CD4-positive, CD25-positive, alpha-beta regulatory T cell (primary cell): ENCODE results near the gene TRABD2B. TPM values are rescaled to one million over a fixed set of nuclear protein-coding genes. Genes with fewer than 3 reads are reported as not detected.
"Not testable (repeated sequence)": the region's sequence is repeated elsewhere in the genome, so short reads cannot be mapped to it uniquely, and the experiment has no call there.

ENCODE experiments used
- ATAC-seq, 2 donors: fragments of 150-1000 bp; cut with Tn5 transposase; one replicate each; pipeline ENCODE4 v1.10.0; 2021; ENCODE audit warnings: low read depth in 2 of 2, moderate number of reproducible peaks in 2 of 2, moderate library complexity in 1 of 2
- DNase-seq, 3 donors: peaks; one replicate each; pipeline versions ENCODE4 v3.0.0 to v3.0.0-alpha.2; 2012 to 2022; ENCODE audit warnings: mixed read lengths in 1 of 3
- H3K27ac ChIP-seq: one replicate; pipeline ENCODE4 v1.7.0; 2013; ENCODE audit warnings: mild to moderate bottlenecking, low read length; ENCODE audit not compliant: insufficient read depth, poor library complexity, severe bottlenecking
- H3K27me3 ChIP-seq: one replicate; pipeline ENCODE4 v1.7.0; 2013; ENCODE audit warnings: low read length; ENCODE audit not compliant: control insufficient read depth, insufficient read depth
- H3K36me3 ChIP-seq: one replicate; pipeline ENCODE4 v1.7.0; 2013; ENCODE audit warnings: mild to moderate bottlenecking, low read length, moderate library complexity; ENCODE audit not compliant: control insufficient read depth, insufficient read depth
- H3K4me1 ChIP-seq: 2 replicates; pipeline ENCODE4 v1.7.0; 2013; ENCODE audit warnings: mild to moderate bottlenecking, low read length; ENCODE audit not compliant: insufficient read depth, control insufficient read depth, poor library complexity, severe bottlenecking
- H3K4me3 ChIP-seq: one replicate; pipeline ENCODE4 v1.7.0; 2013; ENCODE audit warnings: low read depth, mild to moderate bottlenecking, low read length, moderate library complexity
- H3K9me3 ChIP-seq, 2 experiments: 1 replicate in 1 of 2; 2 replicates in 1 of 2; pipeline ENCODE4 v1.7.0; 2013; ENCODE audit warnings: low read length in 2 of 2, mild to moderate bottlenecking in 1 of 2, moderate library complexity in 1 of 2; ENCODE audit not compliant: control insufficient read depth in 2 of 2
- H3K27ac Mint-ChIP-seq, 3 donors: one replicate each; pipeline ENCODE4 v1.8.0; 2020 to 2022; ENCODE audit warnings: mild to moderate bottlenecking in 3 of 3, mixed read lengths in 3 of 3, moderate library complexity in 2 of 3
- H3K27me3 Mint-ChIP-seq: one replicate; pipeline ENCODE4 v1.8.0; 2022; ENCODE audit warnings: mild to moderate bottlenecking, mixed read lengths
- H3K36me3 Mint-ChIP-seq: one replicate; pipeline ENCODE4 v1.8.0; 2020; ENCODE audit warnings: mixed read lengths
- H3K4me1 Mint-ChIP-seq, 4 donors: one replicate each; pipeline ENCODE4 v1.8.0; 2020 to 2022; ENCODE audit warnings: mixed read lengths in 4 of 4, mild to moderate bottlenecking in 1 of 4
- H3K4me3 Mint-ChIP-seq, 4 donors: one replicate each; pipeline ENCODE4 v1.8.0; 2020 to 2022; ENCODE audit warnings: mild to moderate bottlenecking in 4 of 4, mixed read lengths in 4 of 4, moderate library complexity in 3 of 4
- H3K9me3 Mint-ChIP-seq, 7 donors: one replicate each; pipeline ENCODE4 v1.8.0; 2020 to 2022; ENCODE audit warnings: mixed read lengths in 7 of 7, mild to moderate bottlenecking in 3 of 7, moderate library complexity in 2 of 7
- polyA plus RNA-seq, 4 donors: library from polyadenylated mRNA; unstranded; fragments of 300-500 nt; fragmentation: Illumina TruSeq; gene quantifications; one replicate each; pipeline ENCODE4 v1.2.3, GENCODE V29; 2021
- total RNA-seq: library from RNA; stranded (reverse); gene quantifications from one replicate; pipeline ENCODE4 v1.2.3, GENCODE V29; 2022

TRABD2B gene
- total and polyA plus RNA-seq, 5 donors from 2014 or later = not detected

DNA sequence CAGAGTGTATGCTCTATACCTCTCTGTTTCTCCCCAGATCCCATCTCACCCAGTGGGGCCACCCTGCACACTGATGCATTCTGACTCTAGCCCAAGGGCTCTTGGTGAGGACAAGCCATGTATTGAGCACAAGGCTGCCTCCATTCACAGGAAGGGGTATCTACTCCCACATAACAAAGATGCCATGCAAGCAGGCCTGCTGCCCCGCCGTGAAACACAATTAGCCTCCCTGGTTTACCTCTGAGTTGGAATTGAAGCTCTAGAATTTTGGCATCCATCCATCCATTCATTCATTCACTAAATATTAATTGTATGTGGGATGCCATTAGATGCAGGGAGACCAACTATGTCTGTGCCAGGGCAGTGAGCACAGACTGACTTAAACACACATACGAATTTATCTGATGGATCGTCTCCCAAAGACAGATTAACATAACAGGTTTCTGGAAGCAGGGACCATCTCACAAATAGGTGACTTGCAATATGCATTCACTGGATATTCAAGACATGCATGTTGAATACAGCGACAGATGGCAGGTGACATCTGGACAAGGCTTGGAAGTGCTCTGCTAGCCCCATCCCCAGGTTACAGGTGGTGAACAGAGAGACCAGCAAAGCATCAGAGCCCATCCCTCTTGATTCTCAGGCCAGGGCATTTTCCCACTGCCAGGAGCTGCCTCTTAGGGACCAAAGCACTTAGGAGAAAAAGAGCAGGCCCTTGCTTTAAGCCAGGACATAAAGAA, 34.3 kb downstream of the TRABD2B start:
- Mint-ChIP-seq H3K4me3 (no peak overlapping the region), H3K27me3 (peaks cover 4% of the 10 kb centered on the region), H3K9me3 (peaks cover 0 to 2% (median 0%) of the 10 kb centered on the region in 7 donors), H3K27ac (no peak overlapping the region), H3K36me3 (no peaks in the 10 kb centered on the region), H3K4me1 (no peaks in the 10 kb centered on the region)
- no peaks in the 10 kb centered on the region for H3K9me3 ChIP-seq
- no peaks in the 10 kb centered on the region for H3K36me3 ChIP-seq
- H3K27ac ChIP-seq = no peak overlapping the region
- DNase-seq (no peak), ATAC-seq (no peak)
- H3K4me1 ChIP-seq = no peaks in the 10 kb centered on the region
- no peaks in the 10 kb centered on the region for H3K27me3 ChIP-seq
- H3K4me3 ChIP-seq = no peak overlapping the region

DNA sequence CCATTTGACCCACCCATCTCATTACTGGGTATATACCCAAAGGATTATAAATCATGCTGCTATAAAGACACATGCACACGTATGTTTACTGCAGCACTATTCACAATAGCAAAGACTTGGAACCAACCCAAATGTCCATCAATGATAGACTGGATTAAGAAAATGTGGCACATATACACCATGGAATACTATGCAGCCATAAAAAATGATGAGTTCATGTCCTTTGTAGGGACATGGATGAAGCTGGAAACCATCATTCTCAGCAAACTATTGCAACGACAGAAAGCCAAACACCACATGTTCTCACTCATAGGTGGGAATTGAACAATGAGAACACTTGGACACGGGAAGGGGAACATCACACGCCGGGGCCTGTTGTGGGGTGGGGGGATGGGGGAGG, 35.4 kb downstream of the TRABD2B start:
- not testable (repeated sequence) for H3K27ac ChIP-seq, H3K27me3 Mint-ChIP-seq, ATAC-seq, H3K4me3 ChIP-seq, H3K4me3 Mint-ChIP-seq, H3K36me3 ChIP-seq, H3K9me3 Mint-ChIP-seq, H3K9me3 ChIP-seq, H3K27ac Mint-ChIP-seq, H3K36me3 Mint-ChIP-seq, H3K4me1 ChIP-seq, DNase-seq, H3K4me1 Mint-ChIP-seq, H3K27me3 ChIP-seq

DNA sequence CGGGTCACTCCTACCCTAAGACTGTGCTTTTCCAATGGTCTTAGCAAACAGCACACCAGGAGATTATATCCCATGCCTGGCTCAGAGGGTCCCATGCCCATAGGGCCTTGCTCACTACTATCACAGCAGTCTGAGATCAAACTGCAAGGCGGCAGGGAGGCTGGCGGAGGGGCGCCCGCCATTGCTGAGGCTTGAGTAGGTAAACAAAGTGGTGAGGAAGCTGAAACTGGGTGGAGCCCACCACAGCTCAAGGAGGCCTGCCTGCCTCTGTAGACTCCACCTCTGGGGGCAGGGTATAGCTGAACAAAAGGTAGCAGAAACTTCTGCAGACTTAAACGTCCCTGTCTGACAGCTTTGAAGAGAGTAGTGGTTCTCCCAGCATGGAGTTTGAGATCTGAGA, 40.7 kb downstream of the TRABD2B start:
- not testable (repeated sequence) for ATAC-seq, H3K9me3 ChIP-seq, H3K4me3 ChIP-seq, H3K4me1 ChIP-seq, H3K36me3 Mint-ChIP-seq, H3K27me3 ChIP-seq, H3K4me1 Mint-ChIP-seq, H3K36me3 ChIP-seq, H3K9me3 Mint-ChIP-seq, H3K27ac ChIP-seq, H3K27ac Mint-ChIP-seq, H3K4me3 Mint-ChIP-seq, DNase-seq
- H3K27me3 Mint-ChIP-seq = peaks cover 11% of the 10 kb centered on the region

DNA sequence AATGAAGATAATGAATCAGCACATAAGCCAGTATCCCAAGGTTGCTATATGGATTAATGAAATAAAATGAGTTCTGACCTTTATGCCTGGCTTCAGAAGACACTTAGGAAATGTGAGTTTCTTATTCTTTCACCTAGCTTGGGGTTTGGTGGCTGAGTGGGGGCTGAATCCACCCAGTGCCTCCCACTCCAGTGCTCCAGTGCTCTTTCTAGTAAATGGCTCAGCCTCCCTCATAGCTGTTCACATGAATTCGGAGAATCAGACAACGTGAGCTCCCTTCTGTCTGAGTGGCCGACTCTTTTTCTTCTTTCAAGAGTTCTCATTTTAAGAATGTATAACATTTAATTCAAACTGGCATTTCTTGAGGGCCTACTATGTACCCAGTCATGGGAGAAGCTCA, 43.5 kb downstream of the TRABD2B start:
- H3K27ac ChIP-seq = no peak overlapping the region
- H3K4me3 ChIP-seq = no peak overlapping the region
- H3K9me3 ChIP-seq = no peaks in the 10 kb centered on the region
- Mint-ChIP-seq H3K27me3 (peaks cover 11% of the 10 kb centered on the region), H3K4me3 (no peak overlapping the region), H3K27ac (no peak overlapping the region), H3K36me3 (no peaks in the 10 kb centered on the region), H3K9me3 (peaks cover 0 to 5% (median 0%) of the 10 kb centered on the region in 7 donors), H3K4me1 (no peaks in the 10 kb centered on the region)
- H3K4me1 ChIP-seq = no peaks in the 10 kb centered on the region
- H3K36me3 ChIP-seq = no peaks in the 10 kb centered on the region
- ATAC-seq (no peak), DNase-seq (no peak)
- no peaks in the 10 kb centered on the region for H3K27me3 ChIP-seq

DNA sequence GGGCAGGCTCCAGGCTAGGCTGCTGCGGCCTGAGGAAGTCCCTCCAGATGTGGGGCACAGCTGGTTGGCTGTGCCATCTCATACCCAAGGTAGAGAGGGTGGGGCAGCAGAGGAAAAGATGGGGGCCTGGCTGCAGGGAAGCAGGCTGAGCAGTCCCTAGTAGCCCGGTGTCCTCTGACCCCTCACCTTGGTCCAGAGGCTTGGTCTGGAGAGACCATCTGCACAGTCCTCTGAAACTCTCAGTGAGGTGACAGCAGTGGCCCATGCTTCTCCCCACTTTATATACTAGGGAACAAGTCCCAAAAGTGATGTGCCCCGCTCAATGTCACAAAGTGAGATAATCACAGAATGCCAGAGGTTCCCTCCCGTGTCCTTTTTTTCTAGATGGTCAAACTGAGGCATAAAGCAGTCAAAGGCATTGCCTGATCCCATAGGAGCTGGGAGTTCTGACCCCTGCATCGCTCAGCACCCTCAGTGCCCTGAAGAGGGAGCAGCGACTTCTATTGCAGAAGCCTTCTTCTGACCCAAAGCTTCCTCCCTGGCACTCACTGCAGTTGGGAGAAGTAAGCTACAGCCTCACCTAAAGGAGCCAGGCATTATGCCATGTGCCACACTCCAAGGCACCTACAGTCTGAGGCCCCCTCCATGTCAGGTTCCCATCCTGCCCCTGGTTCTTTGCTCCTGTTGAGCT, 45.5 kb downstream of the TRABD2B start:
- H3K27me3 ChIP-seq = no peaks in the 10 kb centered on the region
- Mint-ChIP-seq H3K4me1 (no peaks in the 10 kb centered on the region), H3K36me3 (no peaks in the 10 kb centered on the region), H3K4me3 (no peak overlapping the region), H3K27me3 (peaks cover 11% of the 10 kb centered on the region), H3K27ac (peak overlapping the region in 1 of 3 donors; percentile 52), H3K9me3 (peaks cover 0 to 5% (median 0%) of the 10 kb centered on the region in 7 donors)
- H3K4me3 ChIP-seq = no peak overlapping the region
- DNase-seq = no peak
- no peak for ATAC-seq
- no peaks in the 10 kb centered on the region for H3K9me3 ChIP-seq
- H3K4me1 ChIP-seq = no peaks in the 10 kb centered on the region
- H3K27ac ChIP-seq = no peak overlapping the region
- no peaks in the 10 kb centered on the region for H3K36me3 ChIP-seq

DNA sequence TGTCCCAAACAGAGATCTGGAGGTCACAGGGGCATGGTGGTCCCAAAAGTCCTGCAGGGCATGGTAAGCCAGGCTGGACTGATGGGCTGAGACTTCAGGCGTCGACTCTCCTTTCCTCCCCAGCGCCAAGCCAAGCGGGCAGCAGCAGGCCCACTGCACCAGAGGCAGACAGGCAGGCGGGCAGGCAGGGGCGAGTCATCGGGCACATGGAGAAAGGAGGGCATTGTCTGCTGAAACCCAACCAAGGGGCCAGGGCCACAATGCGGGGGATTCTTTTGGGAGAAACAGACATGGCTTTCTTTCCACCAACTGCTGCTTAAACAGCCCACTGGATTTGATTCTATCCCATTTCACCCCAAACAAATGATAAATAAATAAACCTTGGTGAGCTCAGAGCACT, 46.2 kb downstream of the TRABD2B start:
- Mint-ChIP-seq H3K27me3 (peaks cover 11% of the 10 kb centered on the region), H3K27ac (no peak overlapping the region), H3K36me3 (no peaks in the 10 kb centered on the region), H3K9me3 (peaks cover 0 to 4% (median 0%) of the 10 kb centered on the region in 7 donors), H3K4me1 (no peaks in the 10 kb centered on the region), H3K4me3 (no peak overlapping the region)
- Histone ChIP-seq H3K9me3 (no peaks in the 10 kb centered on the region), H3K27me3 (no peaks in the 10 kb centered on the region), H3K36me3 (no peaks in the 10 kb centered on the region), H3K4me3 (no peak overlapping the region), H3K27ac (no peak overlapping the region), H3K4me1 (no peaks in the 10 kb centered on the region)
- no peak for DNase-seq
- ATAC-seq = no peak

DNA sequence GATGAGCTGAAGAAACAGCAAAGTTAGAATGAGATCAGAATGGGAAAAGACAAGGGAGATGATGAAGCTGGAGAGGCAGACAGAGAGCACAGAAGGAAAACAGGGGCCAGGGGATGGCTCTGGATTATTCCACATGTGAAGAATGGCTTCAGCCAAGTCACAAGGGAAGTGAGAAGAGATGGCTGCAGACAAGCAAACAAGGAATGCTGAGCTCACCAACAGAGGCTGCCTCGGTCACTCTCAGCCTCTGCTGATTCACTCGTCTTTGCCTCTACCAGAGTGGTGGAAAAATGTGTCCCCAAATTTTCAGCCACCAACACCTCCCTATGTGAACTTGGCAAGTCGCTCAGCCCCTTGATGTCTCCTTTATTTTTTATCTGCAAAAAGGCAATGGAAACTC, 46.7 kb downstream of the TRABD2B start:
- H3K4me1 Mint-ChIP-seq = no peaks in the 10 kb centered on the region
- no peak for ATAC-seq
- DNase-seq = no peak

DNA sequence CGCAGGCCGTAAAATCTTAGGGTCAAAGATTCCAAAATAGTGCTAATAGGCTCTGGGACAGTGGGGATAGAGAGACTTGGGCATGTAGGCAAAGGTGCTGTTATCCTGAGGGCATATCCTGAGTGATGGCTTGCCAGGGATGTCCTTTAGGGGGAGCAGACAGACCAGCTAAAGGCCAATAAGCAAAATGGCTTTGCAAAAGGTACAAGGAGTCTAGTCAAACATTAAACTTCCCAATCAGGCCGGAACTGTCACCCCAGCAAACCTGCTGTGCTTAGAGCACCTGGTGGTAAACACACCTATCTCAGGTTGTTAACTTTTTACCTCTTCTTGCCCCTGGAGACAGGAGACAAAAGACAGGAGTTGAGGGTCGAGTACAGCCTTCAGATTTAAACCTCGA, 49.1 kb downstream of the TRABD2B start:
- H3K4me1 Mint-ChIP-seq = no peaks in the 10 kb centered on the region
- H3K9me3 Mint-ChIP-seq = peaks cover 0 to 2% (median 0%) of the 10 kb centered on the region in 7 donors
- Histone ChIP-seq H3K9me3 (no peaks in the 10 kb centered on the region), H3K27ac (no peak overlapping the region), H3K4me3 (no peak overlapping the region), H3K4me1 (no peaks in the 10 kb centered on the region), H3K36me3 (no peaks in the 10 kb centered on the region), H3K27me3 (no peaks in the 10 kb centered on the region)
- no peaks in the 10 kb centered on the region for H3K36me3 Mint-ChIP-seq
- H3K27ac Mint-ChIP-seq = no peak overlapping the region
- ATAC-seq = no peak
- no peak overlapping the region for H3K4me3 Mint-ChIP-seq
- peaks cover 6% of the 10 kb centered on the region for H3K27me3 Mint-ChIP-seq
- no peak for DNase-seq

More for the DNA sequence above, 46.7 kb downstream of the TRABD2B start:
- peaks cover 11% of the 10 kb centered on the region for H3K27me3 Mint-ChIP-seq
- Histone ChIP-seq H3K27ac (no peak overlapping the region), H3K4me1 (no peaks in the 10 kb centered on the region), H3K27me3 (no peaks in the 10 kb centered on the region), H3K9me3 (no peaks in the 10 kb centered on the region), H3K36me3 (no peaks in the 10 kb centered on the region), H3K4me3 (no peak overlapping the region)
- no peaks in the 10 kb centered on the region for H3K36me3 Mint-ChIP-seq
- no peak overlapping the region for H3K4me3 Mint-ChIP-seq
- H3K27ac Mint-ChIP-seq = no peak overlapping the region
- peaks cover 0 to 2% (median 0%) of the 10 kb centered on the region in 7 donors for H3K9me3 Mint-ChIP-seq
